ENCODE data around the gene RTL1.

Gene RTL1

DNA sequence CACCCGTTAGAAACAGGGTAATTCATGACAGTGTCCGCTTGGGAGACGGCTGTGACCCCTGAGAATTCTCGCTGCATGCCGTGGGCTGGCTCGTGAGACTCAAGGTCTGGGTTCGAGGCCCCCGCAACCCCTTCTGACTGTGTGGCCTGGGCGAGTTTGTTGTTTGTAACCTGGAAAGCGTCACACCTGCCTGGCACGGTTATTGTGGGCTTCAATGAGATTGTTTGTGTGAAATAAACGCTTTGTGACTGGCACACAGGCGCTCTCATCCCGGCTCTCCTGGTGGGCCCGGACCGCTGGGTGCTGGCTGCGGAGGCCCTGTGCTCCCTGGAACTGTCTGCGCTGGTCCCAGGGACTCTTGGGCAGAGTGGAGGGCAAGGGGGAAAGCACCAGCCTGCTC, 43.7 kb downstream of the RTL1 start:
- Histone ChIP-seq H3K9me3 (replicated peaks; ENCODE audit: insufficient read depth, low read length) (no peaks in the 10 kb centered on the region), H3K27me3 (replicated peaks; ENCODE audit: insufficient read depth, low read length) (peaks cover 15% of the 10 kb centered on the region), H3K4me2 (ENCODE audit: low read depth, low read length) (no peak overlapping the region), H4K20me1 (ENCODE audit: insufficient read depth, low read length) (no peaks in the 10 kb centered on the region), H3K36me3 (replicated peaks; ENCODE audit: insufficient read depth, low read length) (no peaks in the 10 kb centered on the region), H3K27ac (ENCODE audit: low read length) (no peak overlapping the region), H3K4me3 (ENCODE audit: low read length) (no peak overlapping the region), H3K9ac (ENCODE audit: low read length) (no peak overlapping the region), H3K4me1 (ENCODE audit: low read length) (no peaks in the 10 kb centered on the region), H2AFZ (ENCODE audit: low read length) (no peak overlapping the region), H3K79me2 (ENCODE audit: low read length) (no peaks in the 10 kb centered on the region), H3F3A (ENCODE audit: insufficient read depth, low read length) (no peaks in the 10 kb centered on the region), H3K9me2 (replicated peaks; ENCODE audit: insufficient read depth, low read length) (no peaks in the 10 kb centered on the region)
- no peak for DNase-seq
- TF ChIP-seq, protein P1, sequence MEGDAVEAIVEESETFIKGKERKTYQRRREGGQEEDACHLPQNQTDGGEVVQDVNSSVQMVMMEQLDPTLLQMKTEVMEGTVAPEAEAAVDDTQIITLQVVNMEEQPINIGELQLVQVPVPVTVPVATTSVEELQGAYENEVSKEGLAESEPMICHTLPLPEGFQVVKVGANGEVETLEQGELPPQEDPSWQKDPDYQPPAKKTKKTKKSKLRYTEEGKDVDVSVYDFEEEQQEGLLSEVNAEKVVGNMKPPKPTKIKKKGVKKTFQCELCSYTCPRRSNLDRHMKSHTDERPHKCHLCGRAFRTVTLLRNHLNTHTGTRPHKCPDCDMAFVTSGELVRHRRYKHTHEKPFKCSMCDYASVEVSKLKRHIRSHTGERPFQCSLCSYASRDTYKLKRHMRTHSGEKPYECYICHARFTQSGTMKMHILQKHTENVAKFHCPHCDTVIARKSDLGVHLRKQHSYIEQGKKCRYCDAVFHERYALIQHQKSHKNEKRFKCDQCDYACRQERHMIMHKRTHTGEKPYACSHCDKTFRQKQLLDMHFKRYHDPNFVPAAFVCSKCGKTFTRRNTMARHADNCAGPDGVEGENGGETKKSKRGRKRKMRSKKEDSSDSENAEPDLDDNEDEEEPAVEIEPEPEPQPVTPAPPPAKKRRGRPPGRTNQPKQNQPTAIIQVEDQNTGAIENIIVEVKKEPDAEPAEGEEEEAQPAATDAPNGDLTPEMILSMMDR (IDR thresholded peaks at IDR 0.05; ENCODE audit: low read length) = no peak
- TF ChIP-seq EZH2phosphoT487 (IDR thresholded peaks at IDR 0.05; ENCODE audit: low read length) (no peak), EZH2 (optimal IDR thresholded peaks at IDR 0.05; ENCODE audit: low read depth, low read length) (no peak)

DNA sequence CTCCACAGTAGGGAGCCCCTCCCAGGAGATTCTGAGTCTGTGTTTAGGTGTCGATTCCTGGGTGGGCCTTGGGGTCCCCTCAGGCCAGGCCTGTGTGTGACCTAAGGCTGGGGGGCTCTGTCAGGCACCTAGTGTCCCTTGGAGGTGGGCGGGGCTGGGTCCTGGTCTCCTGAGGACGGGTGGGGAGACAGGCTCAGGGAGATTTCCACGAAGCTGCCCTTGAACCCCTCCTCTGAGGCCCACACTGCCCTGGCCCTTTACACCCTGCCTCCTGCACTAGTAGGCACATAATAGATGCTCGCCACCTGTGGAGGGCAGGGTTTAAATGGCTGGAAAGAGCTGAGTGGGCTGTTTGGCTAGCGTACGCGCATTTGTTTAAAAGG, 44.7 kb downstream of the RTL1 start:
- no peaks in the 10 kb centered on the region for H3K36me3 ChIP-seq (replicated peaks; ENCODE audit: insufficient read depth, low read length)
- no peak overlapping the region for H3K4me3 ChIP-seq (ENCODE audit: low read length)
- no peak overlapping the region for H3K4me2 ChIP-seq (ENCODE audit: low read depth, low read length)
- H3K9ac ChIP-seq (ENCODE audit: low read length) = no peak overlapping the region
- DNase-seq = no peak
- H2AFZ ChIP-seq (ENCODE audit: low read length) = no peak overlapping the region
- TF ChIP-seq EZH2phosphoT487 (IDR thresholded peaks at IDR 0.05; ENCODE audit: low read length) = no peak
- TF ChIP-seq EZH2 (optimal IDR thresholded peaks at IDR 0.05; ENCODE audit: low read depth, low read length) = no peak
- TF ChIP-seq, protein P1 (IDR thresholded peaks at IDR 0.05; ENCODE audit: low read length) = no peak
- no peaks in the 10 kb centered on the region for H3K4me1 ChIP-seq (ENCODE audit: low read length)
- H3K9me3 ChIP-seq (replicated peaks; ENCODE audit: insufficient read depth, low read length) = no peaks in the 10 kb centered on the region
- H4K20me1 ChIP-seq (ENCODE audit: insufficient read depth, low read length) = no peaks in the 10 kb centered on the region
- no peak overlapping the region for H3K27ac ChIP-seq (ENCODE audit: low read length)
- no peaks in the 10 kb centered on the region for H3K79me2 ChIP-seq (ENCODE audit: low read length)
- H3K27me3 ChIP-seq (replicated peaks; ENCODE audit: insufficient read depth, low read length) = peaks cover 15% of the 10 kb centered on the region
- no peaks in the 10 kb centered on the region for H3K9me2 ChIP-seq (replicated peaks; ENCODE audit: insufficient read depth, low read length)
- no peaks in the 10 kb centered on the region for H3F3A ChIP-seq (ENCODE audit: insufficient read depth, low read length)

DNA sequence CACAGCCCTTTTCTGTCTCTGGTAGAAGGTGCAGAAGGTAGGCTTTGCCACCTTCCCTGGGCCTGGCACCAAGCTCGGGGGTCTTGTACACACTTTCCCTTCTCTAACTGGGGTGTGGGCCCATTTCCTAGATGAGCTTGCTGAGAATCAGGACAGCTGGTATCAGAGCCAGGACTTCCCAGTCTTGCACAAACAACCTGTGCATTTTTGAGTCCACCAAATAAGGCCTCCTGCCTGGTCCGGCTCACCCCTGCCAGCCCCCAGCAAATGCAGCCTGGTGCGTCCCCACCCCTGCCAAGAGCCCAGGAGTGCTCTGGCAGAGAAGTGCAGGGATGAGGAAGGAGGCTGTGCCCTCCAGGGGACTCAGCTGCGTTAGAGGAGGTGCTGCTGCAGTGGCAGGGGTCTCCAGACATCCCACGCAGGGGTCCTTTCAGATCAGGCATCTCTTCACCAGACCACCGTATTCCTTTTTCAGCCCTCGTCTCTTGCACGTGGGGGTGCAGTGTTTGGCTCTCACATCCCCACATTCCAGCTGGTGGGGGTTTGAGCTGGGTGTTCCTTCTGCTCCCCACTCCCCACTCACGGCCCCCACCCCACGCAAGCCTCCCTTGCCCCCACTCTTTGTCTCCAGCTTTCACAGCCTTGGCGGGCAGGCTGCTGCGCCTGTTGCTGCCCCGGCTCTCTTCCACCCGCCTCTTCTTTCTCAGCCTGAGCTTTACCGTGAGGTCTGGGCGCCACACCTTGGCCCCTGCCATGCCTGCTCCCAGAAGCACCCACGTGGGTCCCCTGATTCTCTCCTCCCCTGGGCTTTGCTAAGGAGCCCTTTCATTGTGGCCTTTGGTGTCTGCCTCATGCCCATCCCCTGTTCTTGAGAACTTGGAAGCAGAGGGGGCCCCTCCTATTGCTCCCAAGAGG, 45.3 kb downstream of the RTL1 start:
- Histone ChIP-seq H3K9me2 (replicated peaks; ENCODE audit: insufficient read depth, low read length) (no peaks in the 10 kb centered on the region), H3K4me1 (ENCODE audit: low read length) (no peaks in the 10 kb centered on the region), H2AFZ (ENCODE audit: low read length) (no peak overlapping the region), H3K36me3 (replicated peaks; ENCODE audit: insufficient read depth, low read length) (no peaks in the 10 kb centered on the region), H3K27ac (ENCODE audit: low read length) (no peak overlapping the region), H3K4me2 (ENCODE audit: low read depth, low read length) (no peak overlapping the region), H3K4me3 (ENCODE audit: low read length) (no peak overlapping the region), H3K79me2 (ENCODE audit: low read length) (no peaks in the 10 kb centered on the region), H4K20me1 (ENCODE audit: insufficient read depth, low read length) (no peaks in the 10 kb centered on the region), H3K9me3 (replicated peaks; ENCODE audit: insufficient read depth, low read length) (no peaks in the 10 kb centered on the region), H3K27me3 (replicated peaks; ENCODE audit: insufficient read depth, low read length) (peaks cover 15% of the 10 kb centered on the region), H3F3A (ENCODE audit: insufficient read depth, low read length) (no peaks in the 10 kb centered on the region), H3K9ac (ENCODE audit: low read length) (no peak overlapping the region)
- DNase-seq = no peak
- TF ChIP-seq, protein P1 (IDR thresholded peaks at IDR 0.05; ENCODE audit: low read length) = no peak
- TF ChIP-seq EZH2 (optimal IDR thresholded peaks at IDR 0.05; ENCODE audit: low read depth, low read length) (no peak), EZH2phosphoT487 (IDR thresholded peaks at IDR 0.05; ENCODE audit: low read length) (no peak)
